ENCODE measurements around the gene ERMP1. TPM values are rescaled to one million over a fixed set of nuclear protein-coding genes. Genes with fewer than 3 reads are reported as not detected.

Gene ERMP1
- polyA plus RNA-seq, 3 donors, result 2.5 to 3.7 (median 3.6) TPM

DNA sequence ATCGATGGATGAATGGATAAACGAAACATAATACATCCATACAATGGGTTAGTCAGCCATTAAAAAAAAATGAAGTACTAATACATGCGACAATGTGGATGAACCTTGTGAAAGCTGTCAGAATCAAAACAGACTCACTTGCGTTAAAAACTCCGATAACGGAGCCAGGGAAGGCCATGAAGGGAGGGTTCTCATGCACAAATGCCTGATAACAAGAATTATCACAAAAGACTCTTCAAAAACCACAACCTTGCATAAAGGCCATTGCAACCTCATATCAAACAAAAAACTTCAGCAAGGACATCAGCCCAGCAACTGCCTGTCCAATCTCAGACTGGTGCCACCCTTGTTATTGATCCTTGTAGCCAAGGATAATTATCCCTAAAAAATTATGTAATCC, 13.7 kb downstream of the ERMP1 start:
- Histone ChIP-seq H3K9me3 (replicated peaks in 1 of 2; ENCODE audit: control insufficient read depth in 1 of 2, insufficient read depth in 1 of 2, low read length in 2 of 2) (no peaks in the 10 kb centered on the region), H3K36me3 (replicated peaks in 1 of 2; ENCODE audit: control insufficient read depth in 1 of 2, insufficient read depth in 2 of 2, low read length in 2 of 2) (peaks cover 12 to 48% of the 10 kb centered on the region in 2 donors), H2AFZ (ENCODE audit: insufficient read depth, low read depth, low read length, poor library complexity, severe bottlenecking) (no peak overlapping the region), H3K9ac (ENCODE audit: insufficient read depth, low read length, poor library complexity, severe bottlenecking) (no peak overlapping the region), H3K79me2 (ENCODE audit: insufficient read depth, low read length) (no peaks in the 10 kb centered on the region), H3K4me2 (replicated peaks; ENCODE audit: extremely low read depth, low read length, poor library complexity, severe bottlenecking) (no peak overlapping the region), H3K4me3 (replicated peaks in 1 of 3; ENCODE audit: low read depth in 2 of 3, low read length in 3 of 3) (no peak overlapping the region), H3K27ac (ENCODE audit: low read depth in 1 of 2, low read length in 2 of 2) (no peak overlapping the region), H3K4me1 (ENCODE audit: control insufficient read depth in 1 of 2, insufficient read depth in 2 of 2, low read length in 2 of 2) (no peaks in the 10 kb centered on the region), H4K20me1 (ENCODE audit: insufficient read depth, low read length) (no peaks in the 10 kb centered on the region), H3K27me3 (ENCODE audit: control insufficient read depth in 2 of 2, insufficient read depth in 2 of 2, low read length in 2 of 2) (no peaks in the 10 kb centered on the region)
- intact Hi-C loops (cut with micrococcal nuclease), result no loop called here
- Mint-ChIP-seq H3K9me3 (peaks cover 0 to 2% (median 0%) of the 10 kb centered on the region in 7 donors), H3K27me3 (ENCODE audit: low read depth in 3 of 3) (no peaks in the 10 kb centered on the region), H3K27ac (no peak overlapping the region), H3K4me1 (peaks cover 8% of the 10 kb centered on the region), H3K36me3 (peaks cover 36 to 54% of the 10 kb centered on the region in 2 donors), H3K4me3 (no peak overlapping the region)
- TF ChIP-seq, protein P1, sequence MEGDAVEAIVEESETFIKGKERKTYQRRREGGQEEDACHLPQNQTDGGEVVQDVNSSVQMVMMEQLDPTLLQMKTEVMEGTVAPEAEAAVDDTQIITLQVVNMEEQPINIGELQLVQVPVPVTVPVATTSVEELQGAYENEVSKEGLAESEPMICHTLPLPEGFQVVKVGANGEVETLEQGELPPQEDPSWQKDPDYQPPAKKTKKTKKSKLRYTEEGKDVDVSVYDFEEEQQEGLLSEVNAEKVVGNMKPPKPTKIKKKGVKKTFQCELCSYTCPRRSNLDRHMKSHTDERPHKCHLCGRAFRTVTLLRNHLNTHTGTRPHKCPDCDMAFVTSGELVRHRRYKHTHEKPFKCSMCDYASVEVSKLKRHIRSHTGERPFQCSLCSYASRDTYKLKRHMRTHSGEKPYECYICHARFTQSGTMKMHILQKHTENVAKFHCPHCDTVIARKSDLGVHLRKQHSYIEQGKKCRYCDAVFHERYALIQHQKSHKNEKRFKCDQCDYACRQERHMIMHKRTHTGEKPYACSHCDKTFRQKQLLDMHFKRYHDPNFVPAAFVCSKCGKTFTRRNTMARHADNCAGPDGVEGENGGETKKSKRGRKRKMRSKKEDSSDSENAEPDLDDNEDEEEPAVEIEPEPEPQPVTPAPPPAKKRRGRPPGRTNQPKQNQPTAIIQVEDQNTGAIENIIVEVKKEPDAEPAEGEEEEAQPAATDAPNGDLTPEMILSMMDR (IDR thresholded peaks at IDR 0.05), result no peak
- no peak for DNase-seq
- WGBS (ENCODE audit: insufficient coverage), result 100% methylated on average over 3 of the region's 6 CpGs

DNA sequence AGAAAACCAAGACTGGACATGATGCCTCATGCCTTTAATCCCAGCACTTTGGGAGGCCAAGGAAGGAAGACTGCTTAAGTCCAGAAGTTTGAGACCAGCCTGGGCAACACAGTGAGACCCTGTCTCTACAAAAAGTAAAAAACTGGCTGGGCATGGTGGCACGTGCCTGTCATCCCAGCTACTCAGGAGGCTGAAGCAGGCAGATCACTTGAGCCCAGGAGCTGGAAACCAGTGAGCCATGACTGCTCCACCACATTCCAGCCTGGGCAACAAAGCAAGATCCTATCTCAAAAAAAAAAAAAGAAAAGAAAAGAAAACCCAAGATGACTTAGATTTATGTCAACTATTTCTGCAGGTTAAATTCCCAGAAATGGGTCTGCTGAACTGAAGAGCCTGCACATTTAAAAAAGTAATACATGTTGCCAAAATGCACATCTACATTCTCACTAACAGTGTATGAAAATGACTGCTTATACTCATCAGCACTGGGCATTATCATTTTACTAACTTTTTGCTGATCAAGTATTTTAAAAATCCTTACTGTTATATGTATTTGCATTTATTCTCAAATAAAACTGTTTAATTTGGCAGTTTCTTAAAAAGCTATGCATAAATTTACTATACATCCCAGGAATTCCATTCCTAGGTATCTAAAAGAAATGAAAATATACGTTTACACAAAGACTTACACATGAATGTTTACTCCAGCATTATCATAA, 14.3 kb downstream of the ERMP1 start:
- Histone ChIP-seq H2AFZ (ENCODE audit: insufficient read depth, low read depth, low read length, poor library complexity, severe bottlenecking) (no peak overlapping the region), H3K9ac (ENCODE audit: insufficient read depth, low read length, poor library complexity, severe bottlenecking) (no peak overlapping the region), H3K36me3 (replicated peaks in 1 of 2; ENCODE audit: control insufficient read depth in 1 of 2, insufficient read depth in 2 of 2, low read length in 2 of 2) (peaks cover 8 to 45% of the 10 kb centered on the region in 2 donors), H3K27ac (ENCODE audit: low read depth in 1 of 2, low read length in 2 of 2) (no peak overlapping the region), H3K4me2 (replicated peaks; ENCODE audit: extremely low read depth, low read length, poor library complexity, severe bottlenecking) (no peak overlapping the region), H3K4me1 (ENCODE audit: control insufficient read depth in 1 of 2, insufficient read depth in 2 of 2, low read length in 2 of 2) (no peaks in the 10 kb centered on the region), H3K27me3 (ENCODE audit: control insufficient read depth in 2 of 2, insufficient read depth in 2 of 2, low read length in 2 of 2) (no peaks in the 10 kb centered on the region), H3K4me3 (replicated peaks in 1 of 3; ENCODE audit: low read depth in 2 of 3, low read length in 3 of 3) (no peak overlapping the region), H4K20me1 (ENCODE audit: insufficient read depth, low read length) (no peaks in the 10 kb centered on the region), H3K79me2 (ENCODE audit: insufficient read depth, low read length) (no peaks in the 10 kb centered on the region), H3K9me3 (replicated peaks in 1 of 2; ENCODE audit: control insufficient read depth in 1 of 2, insufficient read depth in 1 of 2, low read length in 2 of 2) (no peaks in the 10 kb centered on the region)
- no peak for DNase-seq
- intact Hi-C loops (cut with micrococcal nuclease), result no loop called here
- Mint-ChIP-seq H3K27me3 (ENCODE audit: low read depth in 3 of 3) (no peaks in the 10 kb centered on the region), H3K36me3 (peaks cover 35 to 53% of the 10 kb centered on the region in 2 donors), H3K4me3 (no peak overlapping the region), H3K4me1 (peaks cover 8% of the 10 kb centered on the region), H3K27ac (no peak overlapping the region), H3K9me3 (peaks cover 0 to 2% (median 0%) of the 10 kb centered on the region in 7 donors)
- WGBS (ENCODE audit: insufficient coverage), result no CpG with 5 or more reads among the region's 2 CpGs
- TF ChIP-seq, protein P1 (IDR thresholded peaks at IDR 0.05), result no peak

All from CD14-positive monocyte (primary cell).